ENCODE results near the gene NUP205.

The NUP205 gene

GRCh38 chr7:135644154-135644553 is 86.4 kb downstream of the NUP205 start:
- Histone ChIP-seq H3K27ac (ENCODE audit: poor library complexity, severe bottlenecking) (no peak overlapping the region), H3K9me3 (ENCODE audit: severe bottlenecking) (no peaks in the 10 kb centered on the region), H3K4me3 (ENCODE audit: severe bottlenecking) (no peak overlapping the region), H3K4me1 (ENCODE audit: insufficient read depth, poor library complexity, severe bottlenecking) (no peaks in the 10 kb centered on the region), H3K36me3 (ENCODE audit: low read depth) (peaks cover 98% of the 10 kb centered on the region), H3K27me3 (ENCODE audit: insufficient read depth, poor library complexity, severe bottlenecking) (no peaks in the 10 kb centered on the region)
- DNase-seq (ENCODE audit: low spot score) (no peak), ATAC-seq (ENCODE audit: low read depth) (no peak)
- TF ChIP-seq CTCF (IDR thresholded peaks at IDR 0.05; ENCODE audit: poor library complexity, severe bottlenecking) = no peak

- no peak overlapping the region for H3K27ac ChIP-seq (ENCODE audit: poor library complexity, severe bottlenecking)
- H3K4me3 ChIP-seq (ENCODE audit: severe bottlenecking) = no peak overlapping the region
- no peaks in the 10 kb centered on the region for H3K27me3 ChIP-seq (ENCODE audit: insufficient read depth, poor library complexity, severe bottlenecking)
- no peak for DNase-seq (ENCODE audit: low spot score)
- no peak for TF ChIP-seq CTCF (IDR thresholded peaks at IDR 0.05; ENCODE audit: poor library complexity, severe bottlenecking)
- ATAC-seq (ENCODE audit: low read depth) = no peak
- H3K9me3 ChIP-seq (ENCODE audit: severe bottlenecking) = no peaks in the 10 kb centered on the region
- peaks cover 98% of the 10 kb centered on the region for H3K36me3 ChIP-seq (ENCODE audit: low read depth)
- no peaks in the 10 kb centered on the region for H3K4me1 ChIP-seq (ENCODE audit: insufficient read depth, poor library complexity, severe bottlenecking)
Measured at GRCh38 chr7:135644729-135645128, 87.0 kb downstream of the NUP205 start.

- no peaks in the 10 kb centered on the region for H3K4me1 ChIP-seq (ENCODE audit: insufficient read depth, poor library complexity, severe bottlenecking)
- no peaks in the 10 kb centered on the region for H3K27me3 ChIP-seq (ENCODE audit: insufficient read depth, poor library complexity, severe bottlenecking)
- H3K9me3 ChIP-seq (ENCODE audit: severe bottlenecking) = no peaks in the 10 kb centered on the region
- peak; percentile 85 for TF ChIP-seq CTCF (IDR thresholded peaks at IDR 0.05; ENCODE audit: poor library complexity, severe bottlenecking)
- H3K4me3 ChIP-seq (ENCODE audit: severe bottlenecking) = no peak overlapping the region
- peaks cover 92% of the 10 kb centered on the region for H3K36me3 ChIP-seq (ENCODE audit: low read depth)
- H3K27ac ChIP-seq (ENCODE audit: poor library complexity, severe bottlenecking) = no peak overlapping the region
- ATAC-seq (ENCODE audit: low read depth) (peak; percentile 61; the same call in 1 of the 3 replicates), DNase-seq (ENCODE audit: low spot score) (no peak)
Measured at GRCh38 chr7:135645296-135645904, 87.7 kb downstream of the NUP205 start.

GRCh38 chr7:135647755-135648154 is 90.0 kb downstream of the NUP205 start:
- DNase-seq (ENCODE audit: low spot score) (no peak), ATAC-seq (ENCODE audit: low read depth) (no peak)
- Histone ChIP-seq H3K9me3 (ENCODE audit: severe bottlenecking) (no peaks in the 10 kb centered on the region), H3K36me3 (ENCODE audit: low read depth) (peaks cover 68% of the 10 kb centered on the region), H3K27ac (ENCODE audit: poor library complexity, severe bottlenecking) (no peak overlapping the region), H3K4me1 (ENCODE audit: insufficient read depth, poor library complexity, severe bottlenecking) (no peaks in the 10 kb centered on the region), H3K27me3 (ENCODE audit: insufficient read depth, poor library complexity, severe bottlenecking) (no peaks in the 10 kb centered on the region), H3K4me3 (ENCODE audit: severe bottlenecking) (no peak overlapping the region)
- no peak for TF ChIP-seq CTCF (IDR thresholded peaks at IDR 0.05; ENCODE audit: poor library complexity, severe bottlenecking)

GRCh38 chr7:135648235-135648634 is 90.5 kb downstream of the NUP205 start:
- TF ChIP-seq CTCF (IDR thresholded peaks at IDR 0.05; ENCODE audit: poor library complexity, severe bottlenecking) = no peak
- DNase-seq (ENCODE audit: low spot score) (no peak), ATAC-seq (ENCODE audit: low read depth) (no peak)
- no peaks in the 10 kb centered on the region for H3K4me1 ChIP-seq (ENCODE audit: insufficient read depth, poor library complexity, severe bottlenecking)
- H3K9me3 ChIP-seq (ENCODE audit: severe bottlenecking) = no peaks in the 10 kb centered on the region
- H3K27ac ChIP-seq (ENCODE audit: poor library complexity, severe bottlenecking) = no peak overlapping the region
- H3K4me3 ChIP-seq (ENCODE audit: severe bottlenecking) = no peak overlapping the region
- H3K27me3 ChIP-seq (ENCODE audit: insufficient read depth, poor library complexity, severe bottlenecking) = no peaks in the 10 kb centered on the region
- peaks cover 63% of the 10 kb centered on the region for H3K36me3 ChIP-seq (ENCODE audit: low read depth)
